PFSK-1 (cell line): ENCODE measurements around the gene NCAPD3.

Source experiments
- POLR2AphosphoS5 ChIP-seq: IDR thresholded peaks from 2 replicates; pipeline ENCODE4 v1.6.1; 2012; ENCODE audit warnings: low read depth, mild to moderate bottlenecking, control low read depth, low read length, moderate library complexity
- TAF1 ChIP-seq: IDR thresholded peaks from 2 replicates; pipeline ENCODE4 v1.6.1; 2012; ENCODE audit warnings: low read length, control low read depth, borderline replicate concordance; ENCODE audit not compliant: insufficient read depth

DNA sequence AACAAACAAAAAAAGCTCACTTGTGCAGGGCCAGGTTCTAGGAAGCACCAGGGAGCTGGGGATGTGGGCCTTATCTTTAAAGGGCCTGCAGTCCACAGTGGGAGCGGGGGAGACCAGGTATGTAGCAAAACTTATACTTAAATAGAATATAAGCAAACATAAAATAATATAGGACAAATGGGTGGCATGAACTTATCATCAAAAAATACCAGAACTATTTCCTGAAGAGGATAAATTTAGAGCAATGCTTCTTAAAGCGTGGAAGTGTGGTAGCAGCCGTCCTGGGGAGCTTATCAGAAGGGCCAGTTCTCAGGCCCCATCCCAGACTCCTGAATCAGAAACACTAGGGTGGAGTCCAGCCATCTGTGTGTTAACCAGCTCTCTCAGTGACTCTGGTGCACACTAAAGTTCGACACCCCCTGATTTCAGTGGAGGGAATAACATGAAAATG lies 10.0 kb upstream of the NCAPD3 start:
- no peak for TF ChIP-seq POLR2AphosphoS5
- no peak for TF ChIP-seq TAF1
